SK-N-SH (cell line): ENCODE results near the gene DACH1.

Source experiments
- POLR2AphosphoS5 ChIP-seq: IDR thresholded peaks from 2 replicates; pipeline ENCODE4 v1.6.1; 2012; ENCODE audit warnings: low read depth, low read length
- REST ChIP-seq: IDR thresholded peaks from 2 replicates; pipeline ENCODE4 v1.6.1; 2012; ENCODE audit warnings: mild to moderate bottlenecking, low read depth, low read length, moderate library complexity
- SMC3 ChIP-seq: IDR thresholded peaks from 2 replicates; pipeline ENCODE4 v1.6.1; 2012; ENCODE audit warnings: low read depth, low read length, improper control_type of control experiment
- USF2 ChIP-seq: fragments of 150-350 bp; IDR thresholded peaks from 2 replicates; pipeline ENCODE4 v1.6.1; 2017; ENCODE audit warnings: antibody characterized with exemption, low read length, low read depth, borderline replicate concordance
- TF ChIP-seq, protein P1 (sequence below): fragments of 200-600 bp; sonication (generic); IDR thresholded peaks from 2 replicates; pipeline ENCODE4 v1.6.1; 2017; ENCODE audit warnings: antibody characterized with exemption, mild to moderate bottlenecking, moderate library complexity
- TF ChIP-seq, protein P2 (sequence below): fragments of 150-350 bp; IDR thresholded peaks from 2 replicates; pipeline ENCODE4 v1.6.1; 2016; ENCODE audit warnings: mild to moderate bottlenecking, low read depth, low read length

GRCh38 chr13:71607575-71607974 lies 259.4 kb downstream of the DACH1 start:
- TF ChIP-seq, protein P1, sequence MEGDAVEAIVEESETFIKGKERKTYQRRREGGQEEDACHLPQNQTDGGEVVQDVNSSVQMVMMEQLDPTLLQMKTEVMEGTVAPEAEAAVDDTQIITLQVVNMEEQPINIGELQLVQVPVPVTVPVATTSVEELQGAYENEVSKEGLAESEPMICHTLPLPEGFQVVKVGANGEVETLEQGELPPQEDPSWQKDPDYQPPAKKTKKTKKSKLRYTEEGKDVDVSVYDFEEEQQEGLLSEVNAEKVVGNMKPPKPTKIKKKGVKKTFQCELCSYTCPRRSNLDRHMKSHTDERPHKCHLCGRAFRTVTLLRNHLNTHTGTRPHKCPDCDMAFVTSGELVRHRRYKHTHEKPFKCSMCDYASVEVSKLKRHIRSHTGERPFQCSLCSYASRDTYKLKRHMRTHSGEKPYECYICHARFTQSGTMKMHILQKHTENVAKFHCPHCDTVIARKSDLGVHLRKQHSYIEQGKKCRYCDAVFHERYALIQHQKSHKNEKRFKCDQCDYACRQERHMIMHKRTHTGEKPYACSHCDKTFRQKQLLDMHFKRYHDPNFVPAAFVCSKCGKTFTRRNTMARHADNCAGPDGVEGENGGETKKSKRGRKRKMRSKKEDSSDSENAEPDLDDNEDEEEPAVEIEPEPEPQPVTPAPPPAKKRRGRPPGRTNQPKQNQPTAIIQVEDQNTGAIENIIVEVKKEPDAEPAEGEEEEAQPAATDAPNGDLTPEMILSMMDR = no peak
- no peak for TF ChIP-seq POLR2AphosphoS5
- TF ChIP-seq USF2 = no peak
- no peak for TF ChIP-seq SMC3
- TF ChIP-seq REST = no peak
- TF ChIP-seq, protein P2, sequence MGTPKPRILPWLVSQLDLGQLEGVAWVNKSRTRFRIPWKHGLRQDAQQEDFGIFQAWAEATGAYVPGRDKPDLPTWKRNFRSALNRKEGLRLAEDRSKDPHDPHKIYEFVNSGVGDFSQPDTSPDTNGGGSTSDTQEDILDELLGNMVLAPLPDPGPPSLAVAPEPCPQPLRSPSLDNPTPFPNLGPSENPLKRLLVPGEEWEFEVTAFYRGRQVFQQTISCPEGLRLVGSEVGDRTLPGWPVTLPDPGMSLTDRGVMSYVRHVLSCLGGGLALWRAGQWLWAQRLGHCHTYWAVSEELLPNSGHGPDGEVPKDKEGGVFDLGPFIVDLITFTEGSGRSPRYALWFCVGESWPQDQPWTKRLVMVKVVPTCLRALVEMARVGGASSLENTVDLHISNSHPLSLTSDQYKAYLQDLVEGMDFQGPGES = no peak
